ENCODE measurements around the gene PALM3.
A peak's percentile ranks its signal among the peaks of the same experiment; 100 is the strongest.
"Not testable (repeated sequence)": the region's sequence is repeated elsewhere in the genome, so short reads cannot be mapped to it uniquely, and the experiment has no call there.

The PALM3 gene

GRCh38 chr19:14051980-14052379, 9.9 kb downstream of the PALM3 start:
- no peak for TF ChIP-seq CTCF (conservative IDR thresholded peaks at IDR 0.05)
- no peak overlapping the region for H3K27ac ChIP-seq

DNA sequence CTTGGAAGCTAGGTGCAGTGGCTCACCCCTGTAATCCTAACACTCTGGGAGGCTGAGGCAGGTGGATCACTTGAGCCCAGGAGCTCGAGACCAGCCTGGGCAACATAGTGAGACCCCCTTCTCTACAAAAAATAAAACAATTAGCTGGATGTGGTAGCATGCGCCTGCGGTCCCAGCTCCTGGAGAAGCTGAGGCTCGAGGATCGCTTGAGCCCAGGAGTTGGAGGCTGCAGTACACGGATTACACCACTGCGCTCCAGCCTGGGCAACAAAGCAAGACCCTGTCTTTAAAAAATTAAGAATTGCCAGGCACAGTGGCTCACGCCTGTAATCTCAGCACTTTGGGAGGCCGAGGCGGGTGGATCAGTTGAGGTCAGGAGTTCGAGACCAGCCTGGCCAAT, 10.9 kb downstream of the PALM3 start:
- 0 out of 2 replicates have a peak, but pooled peaks have one; percentile 5 for TF ChIP-seq CTCF (conservative IDR thresholded peaks at IDR 0.05)
- H3K27ac ChIP-seq = not testable (repeated sequence)

DNA sequence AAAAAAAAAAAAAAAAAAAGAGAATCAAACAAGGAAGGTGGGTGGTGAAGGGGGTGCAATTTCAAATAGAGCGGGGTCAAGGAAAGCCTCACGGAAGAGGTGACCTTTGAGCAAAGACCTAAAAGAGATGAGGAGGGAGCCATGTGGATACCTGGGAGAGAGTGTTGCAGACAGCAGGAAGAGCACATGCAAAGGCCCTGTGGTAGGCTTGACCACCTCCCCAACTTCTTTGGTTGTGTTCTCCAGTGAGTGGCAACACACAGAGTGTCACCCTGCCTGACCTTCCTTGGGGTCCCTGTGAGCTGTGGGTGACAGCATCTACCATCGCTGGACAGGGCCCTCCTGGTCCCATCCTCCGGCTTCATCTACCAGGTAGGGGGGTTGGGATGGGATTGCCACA, 11.4 kb downstream of the PALM3 start:
- H3K27ac ChIP-seq = no peak overlapping the region
- no peak for TF ChIP-seq CTCF (conservative IDR thresholded peaks at IDR 0.05)

- no peak overlapping the region for H3K27ac ChIP-seq
- peak; percentile 82 for TF ChIP-seq CTCF (conservative IDR thresholded peaks at IDR 0.05)
Measured at GRCh38 chr19:14048443-14049153, 13.3 kb downstream of the PALM3 start.

DNA sequence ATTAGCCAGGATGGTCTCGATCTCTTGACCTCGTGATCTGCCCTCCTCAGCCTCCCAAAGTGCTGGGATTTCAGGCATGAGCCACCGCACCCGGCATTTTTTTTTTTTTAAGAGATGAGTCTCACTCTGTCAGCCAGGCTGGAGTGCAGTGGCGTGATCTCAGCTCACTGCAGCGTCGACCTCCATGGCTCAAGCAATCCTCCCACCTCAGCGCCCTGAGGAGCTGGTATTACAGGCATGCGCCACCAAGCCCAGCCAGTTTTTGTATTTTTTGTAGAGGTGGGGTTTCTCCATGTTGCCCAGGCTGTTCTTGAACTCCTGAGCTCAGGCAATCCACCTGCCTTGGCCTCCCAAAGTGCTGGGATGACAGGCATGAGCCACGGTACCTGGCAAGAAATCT, 14.0 kb downstream of the PALM3 start:
- not testable (repeated sequence) for H3K27ac ChIP-seq

DNA sequence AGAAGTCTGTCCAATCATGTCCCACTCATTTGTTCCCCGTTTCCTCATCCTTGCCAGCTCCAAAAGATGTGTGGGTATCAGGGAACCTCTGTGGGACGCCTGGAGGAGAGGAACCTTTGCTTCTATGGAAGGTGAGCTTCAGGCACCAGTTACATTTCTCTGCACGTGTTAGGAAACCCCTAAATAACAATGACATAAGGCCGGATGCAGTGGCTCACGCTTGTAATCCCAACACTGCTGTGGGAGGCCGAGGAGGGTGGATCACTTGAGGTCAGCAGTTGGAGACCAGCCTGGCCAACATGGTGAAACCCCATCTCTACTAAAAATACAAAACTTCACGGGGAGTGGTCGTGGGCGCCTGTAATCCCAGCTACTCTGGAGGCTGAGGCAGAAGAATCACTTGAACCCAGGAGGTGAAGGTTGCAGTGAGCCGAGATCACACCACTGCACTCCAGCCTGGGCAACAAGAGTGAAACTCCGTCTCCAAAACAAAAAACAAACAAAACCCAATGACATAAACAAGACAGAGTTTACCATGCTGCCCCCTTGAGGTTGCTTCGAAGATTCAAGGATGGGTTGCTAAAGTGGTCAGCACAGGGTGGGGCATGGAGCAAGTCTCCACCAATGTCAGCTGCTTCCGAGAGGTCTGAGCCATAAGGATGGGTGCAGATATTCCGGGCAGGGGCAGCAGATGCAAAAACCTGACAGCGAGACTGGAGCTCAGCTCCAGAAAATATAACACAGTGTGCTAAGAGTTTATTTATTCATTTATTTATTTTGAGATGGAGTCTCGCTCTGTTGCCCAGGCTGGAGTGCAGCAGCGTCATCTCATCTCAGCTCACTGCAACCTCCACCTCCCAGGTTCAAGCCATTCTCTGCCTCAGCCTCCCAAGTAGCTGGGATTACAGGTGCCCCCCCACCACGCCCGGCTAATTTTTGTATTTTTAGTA, 18.9 kb downstream of the PALM3 start:
- H3K27ac ChIP-seq = not testable (repeated sequence)
- peak; percentile 44 for TF ChIP-seq CTCF (conservative IDR thresholded peaks at IDR 0.05)

- no peak overlapping the region for H3K27ac ChIP-seq
- no peak for TF ChIP-seq CTCF (conservative IDR thresholded peaks at IDR 0.05)
Measured at GRCh38 chr19:14039181-14039580, 22.7 kb downstream of the PALM3 start.
